H1 (cell line): Measurements from ENCODE around the gene EMX1. TPM values are rescaled to one million over a fixed set of nuclear protein-coding genes. Genes with fewer than 3 reads are reported as not detected.

ENCODE experiments used
- CTCF ChIA-PET: fragments of 300-600 bp; sonication (Branson Sonifier 250); formaldehyde crosslinking; loops from one replicate; lab custom pipeline; 2021; ENCODE audit not compliant: partially characterized antibody; lab: Charles Lee
- POLR2A ChIA-PET: fragments of 300-600 bp; sonication (Branson Sonifier 250); formaldehyde crosslinking; loops from one replicate; lab custom pipeline; 2021; ENCODE audit warnings: inconsistent platforms; ENCODE audit not compliant: partially characterized antibody; lab: Charles Lee
- DNase-seq, 2 experiments: peaks; one replicate each; pipeline versions ENCODE4 v3.0.0 to v3.0.0-alpha.2; 2010 to 2022; ENCODE audit warnings: low spot score in 2 of 2, low read depth in 1 of 2, mixed read lengths in 1 of 2
- FAIRE-seq: peaks from 2 replicates; lab custom pipeline; 2011; peaks lifted over from hg19 to GRCh38; lab: Jason Lieb, UNC
- H2AFZ ChIP-seq: 2 replicates; pipeline ENCODE4 v1.8.1; 2012; ENCODE audit warnings: low read length, inconsistent platforms
- H2AK5ac ChIP-seq: 2 replicates; pipeline ENCODE4 v1.6.1; 2013; ENCODE audit warnings: low read depth, low read length
- H2BK120ac ChIP-seq: replicated peaks from 2 replicates; pipeline ENCODE3; 2013; ENCODE audit warnings: low read depth, low read length, inconsistent platforms
- H2BK12ac ChIP-seq: 2 replicates; pipeline ENCODE4 v1.6.1; 2013; ENCODE audit warnings: low read depth, low read length
- H2BK15ac ChIP-seq: 2 replicates; pipeline ENCODE4 v1.6.1; 2013; ENCODE audit warnings: low read length
- H2BK20ac ChIP-seq: 2 replicates; pipeline ENCODE4 v1.6.1; 2013; ENCODE audit warnings: low read length
- H2BK5ac ChIP-seq: 2 replicates; pipeline ENCODE4 v1.6.1; 2013; ENCODE audit warnings: low read depth, low read length
- H3K14ac ChIP-seq: 2 replicates; pipeline ENCODE4 v1.6.1; 2013; ENCODE audit warnings: inconsistent platforms; ENCODE audit not compliant: insufficient read length
- H3K18ac ChIP-seq: 2 replicates; pipeline ENCODE4 v1.6.1; 2013; ENCODE audit warnings: low read length; ENCODE audit errors: extremely low read depth
- H3K23ac ChIP-seq: 2 replicates; pipeline ENCODE4 v1.6.1; 2013; ENCODE audit warnings: inconsistent platforms; ENCODE audit not compliant: insufficient read length
- H3K23me2 ChIP-seq: 2 replicates; pipeline ENCODE4 v1.6.1; 2013; ENCODE audit warnings: low read depth, low read length
- H3K27ac ChIP-seq: 2 replicates; pipeline ENCODE4 v1.6.1; 2011; ENCODE audit warnings: low read depth, low read length, inconsistent platforms
- H3K27me3 ChIP-seq, 4 experiments: replicated peaks in 1 of 4; 1 replicate in 1 of 4; 2 replicates in 3 of 4; pipeline versions ENCODE4 v1.6.1 to v1.8.1; 2011 to 2013; ENCODE audit warnings: low read length in 3 of 4, mild to moderate bottlenecking in 3 of 4, inconsistent platforms in 2 of 4, mixed read lengths in 2 of 4, moderate library complexity in 1 of 4; ENCODE audit not compliant: control insufficient read depth in 3 of 4, insufficient read depth in 3 of 4; ENCODE audit errors: extremely low read depth in 1 of 4
- H3K36me3 ChIP-seq, 4 experiments: 2 replicates each; pipeline versions ENCODE4 v1.6.1 to v1.8.1; 2011 to 2013; ENCODE audit warnings: mild to moderate bottlenecking in 4 of 4, low read length in 3 of 4, moderate library complexity in 2 of 4, control low read depth in 1 of 4, inconsistent platforms in 1 of 4; ENCODE audit not compliant: insufficient read depth in 4 of 4, control insufficient read depth in 2 of 4
- H3K4ac ChIP-seq: replicated peaks from 2 replicates; pipeline ENCODE3; 2013; ENCODE audit warnings: low read length, low read depth, mixed read lengths, inconsistent platforms; ENCODE audit not compliant: insufficient read length
- H3K4me1 ChIP-seq, 4 experiments: replicated peaks in 1 of 4; 1 replicate in 1 of 4; 2 replicates in 3 of 4; pipeline versions ENCODE4 v1.6.1 to v1.8.1; 2011 to 2013; ENCODE audit warnings: low read length in 3 of 4, inconsistent platforms in 2 of 4, mixed read lengths in 1 of 4; ENCODE audit not compliant: insufficient read depth in 4 of 4, control insufficient read depth in 3 of 4
- H3K4me2 ChIP-seq, 2 experiments: 2 replicates each; pipeline versions ENCODE4 v1.6.1 to v1.8.1; 2011 to 2013; ENCODE audit warnings: low read depth in 2 of 2, low read length in 2 of 2, control low read depth in 1 of 2, inconsistent platforms in 1 of 2, mild to moderate bottlenecking in 1 of 2; ENCODE audit not compliant: insufficient read depth in 1 of 2
- H3K4me3 ChIP-seq, 4 experiments: fragments of 200-600, 300-600 bp in 1 of 4; sonication (generic), shearing (Covaris generic), sonication (Bioruptor Twin) in 1 of 4; 2 replicates each; pipeline versions ENCODE4 v1.5.1 to v1.8.1; 2011 to 2016; ENCODE audit warnings: low read length in 4 of 4, low read depth in 3 of 4, control low read depth in 2 of 4, inconsistent platforms in 2 of 4, mild to moderate bottlenecking in 2 of 4, mixed read lengths in 1 of 4, moderate library complexity in 1 of 4; ENCODE audit not compliant: insufficient read depth in 2 of 4; ENCODE audit errors: extremely low read depth in 1 of 4
- H3K56ac ChIP-seq: replicated peaks from 2 replicates; pipeline ENCODE3; 2013; ENCODE audit warnings: low read depth, mild to moderate bottlenecking, mixed read lengths, low read length, inconsistent platforms; ENCODE audit not compliant: insufficient read length
- H3K79me1 ChIP-seq: 2 replicates; pipeline ENCODE4 v1.6.1; 2013; ENCODE audit warnings: low read depth, low read length, control low read depth
- H3K79me2 ChIP-seq, 2 experiments: 2 replicates each; pipeline versions ENCODE4 v1.6.1 to v1.8.1; 2012 to 2013; ENCODE audit warnings: low read length in 2 of 2, mild to moderate bottlenecking in 2 of 2, inconsistent platforms in 1 of 2; ENCODE audit not compliant: insufficient read depth in 2 of 2, control insufficient read depth in 1 of 2
- H3K9ac ChIP-seq, 4 experiments: replicated peaks in 1 of 4; 1 replicate in 1 of 4; 2 replicates in 3 of 4; pipeline versions ENCODE4 v1.6.1 to v1.8.1; 2011 to 2013; ENCODE audit warnings: low read depth in 3 of 4, low read length in 3 of 4, control low read depth in 2 of 4, mild to moderate bottlenecking in 2 of 4, moderate library complexity in 2 of 4, inconsistent platforms in 1 of 4; ENCODE audit errors: extremely low read depth in 1 of 4
- H3K9me3 ChIP-seq, 2 experiments: 2 replicates each; pipeline versions ENCODE4 v1.6.1 to v1.8.1; 2012 to 2013; ENCODE audit warnings: mild to moderate bottlenecking in 2 of 2, moderate library complexity in 2 of 2, control low read depth in 1 of 2, inconsistent platforms in 1 of 2, low read depth in 1 of 2, low read length in 1 of 2, mixed read lengths in 1 of 2; ENCODE audit not compliant: insufficient read depth in 2 of 2
- H4K20me1 ChIP-seq, 2 experiments: replicated peaks in 1 of 2; 2 replicates each; pipeline versions ENCODE3 to v1.8.1; 2011 to 2013; ENCODE audit warnings: inconsistent platforms in 2 of 2, low read length in 2 of 2, mild to moderate bottlenecking in 1 of 2; ENCODE audit not compliant: insufficient read depth in 2 of 2, control insufficient read depth in 1 of 2
- H4K5ac ChIP-seq: 2 replicates; pipeline ENCODE4 v1.6.1; 2013; ENCODE audit warnings: low read length, low read depth, mixed read lengths, inconsistent platforms; ENCODE audit not compliant: insufficient read length
- H4K8ac ChIP-seq: 2 replicates; pipeline ENCODE4 v1.8.0; 2013; ENCODE audit warnings: mild to moderate bottlenecking, moderate library complexity, low read length, inconsistent platforms; ENCODE audit not compliant: insufficient read depth; ENCODE audit errors: extremely low read depth
- H4K91ac ChIP-seq: replicated peaks from 2 replicates; pipeline ENCODE3; 2013; ENCODE audit warnings: low read length, mixed read lengths, inconsistent platforms; ENCODE audit not compliant: insufficient read length
- JUN ChIP-seq: IDR thresholded peaks from 2 replicates; pipeline ENCODE4 v1.6.1; 2011; ENCODE audit warnings: low read depth, mild to moderate bottlenecking, improper control_type of control experiment, low read length
- MAFK ChIP-seq: IDR thresholded peaks from 2 replicates; pipeline ENCODE4 v1.6.1; 2012; ENCODE audit warnings: low read depth, mild to moderate bottlenecking, improper control_type of control experiment, low read length
- TAF1 ChIP-seq: IDR thresholded peaks from 2 replicates; pipeline ENCODE4 v1.6.1; 2011; ENCODE audit warnings: mild to moderate bottlenecking, low read depth, low read length
- TBP ChIP-seq: IDR thresholded peaks from 2 replicates; pipeline ENCODE4 v1.6.1; 2011; ENCODE audit warnings: low read depth, low read length, improper control_type of control experiment
- TEAD4 ChIP-seq: IDR thresholded peaks from 2 replicates; pipeline ENCODE4 v1.6.1; 2012; ENCODE audit warnings: low read depth, low read length, inconsistent platforms, mixed read lengths
- WGBS, 2 experiments: shearing (Covaris generic) in 1 of 2; methylation state at CpG; one replicate each; pipeline versions ENCODE4 v1.1.6 to v1.1.7; 2013 to 2015; ENCODE audit warnings: low lambda C conversion rate in 2 of 2, mixed read lengths in 2 of 2, inconsistent platforms in 1 of 2, low coverage in 1 of 2, missing lambda C conversion rate in 1 of 2; ENCODE audit not compliant: insufficient replicate concordance in 2 of 2, insufficient coverage in 1 of 2, insufficient read length in 1 of 2; ENCODE audit errors: extremely low coverage in 1 of 2, missing lambda C conversion rate in 1 of 2; 5-methylcytosine and 5-hydroxymethylcytosine counted together
- polyA plus RNA-seq, 7 experiments: library from polyadenylated mRNA; depleted of rRNA in 3 of 7; stranded (reverse) in 5 of 7; unstranded in 2 of 7; fragments of >200 nt in 5 of 7; fragments of 200-250 nt in 2 of 7; gene quantifications; 1 replicate in 5 of 7; 2 replicates in 1 of 7; 4 replicates in 1 of 7; pipeline versions ENCODE4 v1.2.1 to v1.2.3, GENCODE V29; 2011 to 2013; ENCODE audit warnings: missing spikeins in 2 of 7, mixed read lengths in 2 of 7
- total RNA-seq: library from RNA; stranded (reverse); fragmentation: NEBNext Ultra II Directional; extraction: Animal tissue kit (Norgen Biotek cat#: 25700); gene quantifications from 2 replicates; pipeline ENCODE4 v1.2.1, GENCODE V29; 2021

The EMX1 gene
- total and polyA plus RNA-seq, 2 of the 8 experiments (the other 6 are each of a cell fraction or from before 2014, with no cell fraction given) = 2.4 to 4.9 TPM

- Histone ChIP-seq H3K9ac (no peak overlapping the region), H3K79me1 (no peaks in the 10 kb centered on the region), H3K14ac (no peak overlapping the region), H3K27me3 (peaks cover 0 to 5% (median 0%) of the 10 kb centered on the region in 4 experiments; a peak in 1 of 7 replicates), H3K9me3 (no peaks in the 10 kb centered on the region), H3K4me1 (peaks cover 12 to 26% (median 22%) of the 10 kb centered on the region in 4 experiments), H4K5ac (no peak overlapping the region), H3K56ac (no peak overlapping the region), H4K91ac (peak overlapping the region; percentile 93), H3K18ac (peak overlapping the region; percentile 90; the same call in 1 of the 2 replicates), H3K36me3 (no peaks in the 10 kb centered on the region), H3K4me3 (no peak overlapping the region), H2AFZ (no peak overlapping the region), H2BK15ac (peak overlapping the region; percentile 88; the same call in 1 of the 2 replicates), H3K79me2 (no peaks in the 10 kb centered on the region), H2BK120ac (peak overlapping the region; percentile 73), H2BK12ac (peak overlapping the region; percentile 97; the same call in 1 of the 2 replicates), H4K8ac (no peak overlapping the region; the same call in 1 of the 2 replicates), H4K20me1 (no peaks in the 10 kb centered on the region), H3K23me2 (no peaks in the 10 kb centered on the region), H3K23ac (no peak overlapping the region), H3K4ac (peak overlapping the region; percentile 41), H3K27ac (no peak overlapping the region), H2BK5ac (peak overlapping the region; percentile 79; the same call in 1 of the 2 replicates), H3K4me2 (0 out of 4 replicates have a peak overlapping the region, but pooled peaks of 1 of the 2 experiments have one; percentile 20), H2BK20ac (peak overlapping the region; percentile 40; the same call in 1 of the 2 replicates), H2AK5ac (peak overlapping the region; percentile 83; the same call in 1 of the 2 replicates)
- ChIA-PET POLR2A (interaction anchor here (0.8 to 3.5 kb wide), 6 partner anchors 11 to 70 kb away, joined by 3 to 29 read pairs (median 8); partner anchors contain the start of gene EMX1), CTCF (interaction anchor here (0.9 to 11.9 kb wide), 20 partner anchors 9 to 196 kb away, joined by 3 to 166 read pairs (median 7); partner anchors contain the start of genes EMX1 and SPR)
- no peak for DNase-seq
- no peak for FAIRE-seq
- 90% methylated on average over 6 of the region's 6 CpGs; no CpG with 5 or more reads in 1 of the 2 experiments for WGBS, 2 experiments
- TF ChIP-seq TEAD4 (no peak), MAFK (no peak), TAF1 (no peak), JUN (no peak), TBP (no peak)
Measured at GRCh38 chr2:72964146-72964525, 46.8 kb downstream of the EMX1 start.
